ENCODE results near the gene TDRD12.
"Not testable (repeated sequence)": the region's sequence is repeated elsewhere in the genome, so short reads cannot be mapped to it uniquely, and the experiment has no call there.

Gene TDRD12

DNA sequence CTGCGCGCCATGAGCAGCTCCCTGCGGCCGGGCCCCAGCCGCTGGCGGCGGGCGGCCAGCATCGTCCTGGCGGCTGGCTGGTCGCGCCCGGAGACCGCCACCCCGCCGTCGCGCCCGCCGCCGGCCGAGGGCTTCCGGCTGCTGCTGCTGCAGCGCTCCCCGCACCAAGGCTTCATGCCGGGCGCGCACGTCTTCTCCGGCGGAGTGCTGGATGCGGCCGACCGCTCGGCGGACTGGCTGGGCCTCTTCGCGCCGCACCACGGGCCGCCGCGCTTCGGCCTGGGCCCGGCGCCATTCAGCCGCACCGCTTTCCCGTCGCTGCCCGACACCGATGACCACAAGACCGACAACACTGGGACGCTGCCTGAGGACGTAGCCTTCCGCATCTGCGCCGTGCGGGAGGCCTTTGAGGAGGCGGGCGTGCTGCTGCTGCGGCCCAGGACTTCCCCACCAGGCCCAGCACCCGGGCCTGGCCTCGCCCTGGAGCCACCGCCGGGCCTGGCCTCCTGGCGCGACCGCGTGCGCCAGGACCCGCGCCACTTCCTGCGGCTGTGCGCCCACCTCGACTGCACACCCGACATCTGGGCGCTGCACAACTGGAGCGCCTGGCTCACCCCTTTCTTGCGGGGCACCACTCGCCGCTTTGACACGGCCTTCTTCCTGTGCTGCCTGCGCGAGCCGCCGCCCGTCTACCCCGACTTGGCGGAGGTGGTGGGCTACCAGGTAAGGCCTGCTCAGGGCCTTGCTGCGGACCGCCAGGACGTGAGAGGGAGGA, 27.4 kb upstream of the TDRD12 start:
- DNase-seq (ENCODE audit: low read depth in 3 of 3): peak in 2 of 3 experiments; percentile 5 to 36

- no peak for DNase-seq (ENCODE audit: low read depth in 3 of 3)
These were observed 26.9 kb upstream of the TDRD12 start for GRCh38 chr19:32692727-32693061.

- peak in 1 of 3 experiments; percentile 7 for DNase-seq (ENCODE audit: low read depth in 3 of 3)
These were observed 26.1 kb upstream of the TDRD12 start for GRCh38 chr19:32693151-32694108.

- not testable (repeated sequence) for DNase-seq (ENCODE audit: low read depth in 3 of 3)
These were observed 25.3 kb upstream of the TDRD12 start for GRCh38 chr19:32694316-32694715.

DNA sequence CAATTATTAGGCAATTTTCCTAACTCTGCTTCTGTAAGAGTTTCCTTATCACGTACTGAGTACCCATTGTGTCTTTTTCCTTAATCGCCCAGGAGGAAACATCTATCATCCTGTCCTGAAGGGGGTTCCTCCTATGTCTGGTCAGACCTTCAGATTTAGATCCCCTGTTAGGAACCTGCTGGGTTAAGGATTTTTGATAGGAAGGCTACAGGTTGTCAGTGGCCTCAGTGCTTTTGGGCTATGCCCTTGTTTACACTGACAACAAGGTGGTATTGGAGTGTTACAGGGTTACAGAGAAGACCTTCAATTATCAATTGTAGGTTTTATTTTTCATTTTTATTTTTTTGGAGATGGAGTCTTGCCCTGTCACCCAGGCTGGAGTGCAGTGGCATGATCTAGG, 24.7 kb upstream of the TDRD12 start:
- not testable (repeated sequence) for DNase-seq (ENCODE audit: low read depth in 3 of 3)

DNA sequence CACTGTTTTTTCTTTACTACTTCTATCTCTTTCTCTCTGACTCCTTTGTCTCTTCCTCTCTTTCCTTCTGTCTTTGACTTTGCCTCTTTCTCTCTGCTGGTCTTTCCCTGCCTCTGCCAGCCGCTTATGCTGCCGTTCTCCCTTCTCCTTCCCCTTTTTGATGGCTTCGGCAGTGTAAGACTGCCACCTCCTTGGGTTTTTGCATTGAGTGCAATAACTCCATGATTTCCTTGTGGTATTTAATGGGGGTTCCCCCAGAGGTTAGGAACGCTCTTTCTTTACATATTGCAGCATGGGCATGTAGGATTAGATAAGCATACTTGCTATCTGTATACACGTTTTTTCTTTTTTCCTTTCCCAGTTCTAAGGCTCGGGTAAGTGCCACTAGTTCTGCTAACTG, 24.1 kb upstream of the TDRD12 start:
- not testable (repeated sequence) for DNase-seq (ENCODE audit: low read depth in 3 of 3)

DNA sequence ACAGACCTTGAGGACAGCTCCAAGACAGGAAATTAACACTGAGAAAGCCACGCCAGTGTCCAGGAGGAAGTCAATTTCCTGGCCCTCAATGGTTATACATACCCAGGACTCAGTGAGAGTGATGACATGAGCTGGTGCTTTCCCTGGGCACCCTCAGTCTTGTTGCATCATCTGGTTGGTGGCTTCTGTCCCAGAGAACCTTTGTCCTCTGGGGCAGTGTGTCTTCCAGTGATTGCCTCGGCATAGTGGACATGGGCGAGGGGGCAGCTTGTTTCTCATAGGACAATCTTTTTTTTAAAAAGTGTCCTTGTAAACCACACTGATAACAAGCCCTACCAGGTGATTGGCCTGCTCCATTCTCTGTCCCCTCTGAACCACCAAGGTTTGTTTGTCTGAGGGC, 22.8 kb upstream of the TDRD12 start:
- not testable (repeated sequence) for DNase-seq (ENCODE audit: low read depth in 3 of 3)

DNA sequence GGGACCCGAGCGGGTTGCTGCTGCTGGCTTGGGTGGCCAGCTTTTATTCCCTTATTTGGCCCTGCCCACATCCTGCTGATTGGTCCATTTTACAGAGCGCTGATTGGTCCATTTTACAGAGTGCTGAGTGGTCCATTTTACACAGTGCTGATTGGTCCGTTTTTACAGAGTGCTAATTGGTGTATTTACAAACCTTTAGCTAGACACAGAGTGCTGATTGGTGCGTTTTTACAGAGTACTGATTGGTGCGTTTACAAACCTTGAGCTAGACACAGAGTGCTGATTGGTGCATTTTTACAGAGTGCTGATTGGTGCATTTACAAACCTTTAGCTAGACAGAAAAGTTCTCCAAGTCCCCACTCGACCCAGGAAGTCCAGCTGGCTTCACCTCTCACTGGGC, 19.4 kb upstream of the TDRD12 start:
- not testable (repeated sequence) for DNase-seq (ENCODE audit: low read depth in 3 of 3)

- no peak for DNase-seq (ENCODE audit: low read depth in 3 of 3)
These were observed 17.6 kb upstream of the TDRD12 start for GRCh38 chr19:32702010-32702409.

GRCh38 chr19:32704006-32704405, 15.6 kb upstream of the TDRD12 start:
- DNase-seq (ENCODE audit: low read depth in 3 of 3): not testable (repeated sequence)

DNA sequence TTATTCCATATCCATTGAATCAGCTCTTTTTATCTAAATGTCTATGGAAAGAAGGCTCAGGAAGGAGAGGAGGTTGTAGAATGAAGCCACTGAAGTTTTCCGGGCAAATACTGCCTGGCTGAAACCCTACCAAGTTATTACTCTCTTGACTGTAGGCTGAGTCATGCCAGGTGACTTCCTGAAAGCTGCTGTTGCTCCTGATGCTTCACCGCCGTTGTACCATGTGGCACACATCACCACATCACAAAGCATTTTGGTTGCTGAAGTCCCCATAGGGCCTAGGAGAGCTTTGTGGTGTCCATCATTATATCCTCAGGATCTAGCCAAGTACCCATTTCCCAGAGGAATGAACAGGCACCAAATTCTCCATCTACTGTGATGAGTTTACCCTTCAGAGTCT, 11.1 kb upstream of the TDRD12 start:
- peak in 1 of 3 experiments; percentile 8 for DNase-seq (ENCODE audit: low read depth in 3 of 3)

DNA sequence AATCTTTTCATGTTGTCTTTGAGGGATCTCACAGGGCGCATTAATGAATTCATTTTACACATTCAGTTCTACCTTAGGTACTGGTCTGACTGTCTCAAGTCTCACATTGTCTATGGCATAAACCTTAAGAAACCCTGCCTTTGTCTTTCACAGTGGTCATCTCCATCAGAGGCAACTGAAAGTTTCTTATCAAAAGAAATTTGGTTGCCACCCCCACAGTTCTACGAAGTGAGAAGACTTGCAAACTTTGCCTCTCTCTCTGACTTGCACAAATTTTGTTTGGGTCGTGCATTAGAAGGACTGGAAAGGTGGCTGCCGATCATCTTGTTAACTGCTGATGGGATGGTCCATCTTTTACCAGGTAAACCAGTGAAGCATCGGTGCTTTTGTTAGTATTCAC, 10.5 kb upstream of the TDRD12 start:
- no peak for DNase-seq (ENCODE audit: low read depth in 3 of 3)

DNA sequence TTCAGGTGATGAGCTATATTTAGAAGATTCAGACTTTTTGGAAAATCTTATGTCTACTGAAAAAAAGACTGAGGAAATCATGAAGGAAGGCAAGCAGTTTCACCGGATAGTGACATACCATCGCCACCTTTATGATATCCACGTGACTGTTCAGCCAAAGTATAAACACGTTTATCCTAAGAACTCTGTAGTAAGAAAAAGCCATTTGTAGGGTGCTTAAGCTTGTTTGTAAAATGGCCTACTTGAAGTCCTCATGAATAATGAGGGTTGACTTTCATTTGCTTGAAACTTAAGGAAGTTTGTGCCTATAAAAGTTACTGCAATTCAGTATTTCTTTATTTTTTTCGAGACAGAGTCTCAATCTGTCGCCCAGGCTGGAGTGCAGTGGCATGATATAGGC, 7.8 kb upstream of the TDRD12 start:
- DNase-seq (ENCODE audit: low read depth in 3 of 3): no peak

GRCh38 chr19:32716203-32716602, 3.4 kb upstream of the TDRD12 start:
- not testable (repeated sequence) for DNase-seq (ENCODE audit: low read depth in 3 of 3)

- no peak for DNase-seq (ENCODE audit: low read depth in 3 of 3)
These were observed 2.1 kb upstream of the TDRD12 start for GRCh38 chr19:32717496-32717895.

GRCh38 chr19:32718286-32718685, 1.3 kb upstream of the TDRD12 start:
- DNase-seq (ENCODE audit: low read depth in 3 of 3): no peak

- no peak for DNase-seq (ENCODE audit: low read depth in 3 of 3)
These were observed 809 bp downstream of the TDRD12 start for GRCh38 chr19:32720216-32720935.

- no peak for DNase-seq (ENCODE audit: low read depth in 3 of 3)
These were observed 1.3 kb downstream of the TDRD12 start for GRCh38 chr19:32720936-32721250.

DNA sequence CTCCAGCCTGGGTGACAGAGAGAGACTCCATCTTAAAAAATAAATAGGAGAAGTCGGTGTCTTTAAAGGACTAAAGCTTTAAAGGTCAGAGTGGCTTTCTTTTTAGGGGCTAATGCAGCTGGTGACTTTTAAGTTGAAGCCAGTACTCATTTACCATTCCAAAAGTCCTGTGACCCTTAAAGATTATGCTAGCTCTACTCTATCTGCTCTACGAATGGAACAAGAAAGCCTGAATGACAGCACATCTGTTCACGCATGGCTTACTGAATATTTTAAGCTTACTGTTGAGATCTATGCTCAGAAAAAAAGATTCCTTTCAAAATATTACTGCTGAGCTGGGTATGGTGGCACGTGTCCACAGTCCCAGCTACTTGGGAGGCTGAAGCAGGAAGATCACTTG, 16.4 kb downstream of the TDRD12 start:
- no peak for DNase-seq (ENCODE audit: low read depth in 3 of 3)

GRCh38 chr19:32743021-32743420, 23.5 kb downstream of the TDRD12 start:
- DNase-seq (ENCODE audit: low read depth in 3 of 3): no peak

- no peak for DNase-seq (ENCODE audit: low read depth in 3 of 3)
These were observed 23.9 kb downstream of the TDRD12 start for GRCh38 chr19:32743447-32743846.

DNA sequence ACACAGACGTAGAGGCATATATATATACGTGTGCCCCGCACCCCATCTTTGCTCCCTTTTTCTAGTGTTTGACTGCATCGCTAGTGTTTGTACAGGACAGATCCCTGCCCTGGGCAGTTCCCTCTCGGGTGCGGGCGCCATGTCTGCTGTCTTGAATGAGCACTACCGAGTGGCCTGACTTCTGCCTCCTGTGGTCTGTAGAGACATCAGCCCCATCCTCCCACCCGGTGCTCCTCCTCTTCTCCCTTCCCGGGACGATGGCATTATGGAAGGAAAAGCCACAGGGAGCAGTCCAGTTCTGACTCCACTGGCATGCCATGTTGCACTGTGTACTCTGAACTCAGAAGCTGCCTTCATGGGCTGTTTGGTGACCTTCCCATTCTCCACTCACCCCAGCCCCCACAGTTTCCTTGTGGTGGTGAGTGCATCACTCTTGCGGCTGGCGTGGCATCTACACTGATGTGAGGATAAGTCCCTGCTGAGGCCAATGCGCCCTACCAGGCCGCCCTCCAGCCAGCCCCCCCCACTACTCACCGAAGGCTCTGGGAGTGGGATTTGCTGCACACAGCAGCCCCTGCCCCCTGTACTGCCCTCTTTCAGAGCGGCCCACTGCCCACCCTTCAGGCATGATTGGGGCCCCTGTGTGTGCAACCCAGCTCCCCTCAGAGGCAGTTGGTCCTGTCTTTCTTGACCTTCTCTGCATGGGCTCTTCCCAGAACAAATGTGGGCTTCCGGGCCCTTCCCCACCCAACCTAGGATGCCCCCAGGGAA, 25.2 kb downstream of the TDRD12 start:
- no peak for DNase-seq (ENCODE audit: low read depth in 3 of 3)
